Posterior cingulate gyrus (tissue), 11 donors: ENCODE results near the gene TRPV4.

Experiments
- DNase-seq, 10 donors: peaks; one replicate each; pipeline versions ENCODE4 v3.0.0 to v3.0.0-alpha.2; 2020 to 2021; ENCODE audit warnings: mixed read lengths in 3 of 10
- intact Hi-C: fragments of 100-400 bp; cut with DNase I; formaldehyde crosslinking; loops from one replicate; pipeline ENCODE4 v1.15.1; 2023

TRPV4 gene

GRCh38 chr12:109783135-109783964 is 49.8 kb downstream of the TRPV4 start:
- intact Hi-C loops, result no loop called here
- no peak for DNase-seq

DNA sequence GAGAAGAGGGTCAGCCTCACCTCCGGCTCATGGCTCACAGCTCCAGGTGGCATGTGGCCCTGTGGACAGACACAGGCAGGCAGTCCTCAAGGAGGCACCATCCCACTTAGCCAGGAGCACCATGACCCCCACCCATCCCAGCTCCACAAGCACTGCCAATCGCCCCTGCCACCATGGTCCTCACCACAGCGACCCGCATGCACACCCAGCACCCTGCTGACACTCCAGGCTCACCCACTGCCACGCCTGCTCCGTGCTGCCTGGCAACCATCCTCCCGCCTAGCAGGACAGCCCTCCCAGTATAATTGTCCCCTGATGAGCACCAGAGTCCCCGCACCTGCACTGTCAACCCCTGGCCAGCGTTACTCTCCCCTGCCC is 50.9 kb downstream of the TRPV4 start:
- DNase-seq, result peak in 1 of 10 donors; percentile 41
- intact Hi-C loops, result no loop called here

GRCh38 chr12:109781668-109782325 is 51.4 kb downstream of the TRPV4 start:
- intact Hi-C loops, result no loop called here
- peak in 3 of 10 donors; percentile 14 to 25 (median 25) for DNase-seq

DNA sequence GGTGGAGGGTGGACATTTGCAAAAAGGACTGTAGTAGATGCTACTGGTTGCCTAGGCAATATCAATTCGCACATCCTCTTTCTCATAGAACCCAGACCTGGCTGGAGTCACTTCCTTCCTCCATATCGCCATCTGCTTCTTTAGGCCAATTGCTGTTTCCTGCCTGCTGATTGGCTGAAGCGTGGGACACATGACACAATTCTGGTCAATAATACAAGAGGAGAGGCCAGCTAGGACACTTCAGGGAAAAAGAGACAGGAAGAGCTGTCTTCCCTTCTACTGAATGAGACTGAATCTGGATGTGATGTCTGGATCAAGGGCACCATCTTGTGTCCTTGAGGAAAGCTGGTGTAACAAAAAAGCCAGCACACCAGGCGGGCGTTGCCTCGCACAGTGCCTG is 53.8 kb downstream of the TRPV4 start:
- intact Hi-C loops, result no loop called here
- peak in 3 of 10 donors; percentile 9 to 14 (median 11) for DNase-seq

DNA sequence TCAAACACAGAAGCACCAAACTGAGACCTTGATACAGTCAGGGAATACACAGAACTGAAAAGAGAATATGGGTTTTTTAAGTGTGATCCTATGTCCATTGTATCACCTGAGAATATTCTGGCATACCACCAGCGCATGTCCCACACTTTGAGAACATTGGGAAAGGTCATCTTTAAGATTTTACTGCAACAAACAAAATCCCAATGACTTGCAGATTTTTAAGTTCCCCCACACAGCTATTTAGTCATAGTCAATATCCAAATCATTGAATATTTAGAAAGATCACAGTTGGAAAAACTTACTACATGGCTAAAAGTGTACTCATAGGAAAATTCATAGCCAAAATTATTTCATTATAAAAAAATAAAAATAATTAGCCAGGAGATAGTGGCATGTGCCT is 54.5 kb downstream of the TRPV4 start:
- no peak for DNase-seq
- intact Hi-C loops, result no loop called here

- intact Hi-C loops, result no loop called here
- DNase-seq, result peak in 3 of 10 donors; percentile 33 to 66 (median 42)
Measured at GRCh38 chr12:109777544-109777943, 55.7 kb downstream of the TRPV4 start.

- peak in 2 of 10 donors; percentile 4 to 9 for DNase-seq
- intact Hi-C loops, result no loop called here
Measured at GRCh38 chr12:109776624-109777023, 56.6 kb downstream of the TRPV4 start.

GRCh38 chr12:109775172-109775881 is 57.9 kb downstream of the TRPV4 start:
- intact Hi-C loops, result loop anchor here (1.0 to 2.0 kb wide), 3 partner anchors 178 to 257 kb away; no protein-coding TSS in a partner anchor
- peak; percentile 65 to 97 (median 86) for DNase-seq

DNA sequence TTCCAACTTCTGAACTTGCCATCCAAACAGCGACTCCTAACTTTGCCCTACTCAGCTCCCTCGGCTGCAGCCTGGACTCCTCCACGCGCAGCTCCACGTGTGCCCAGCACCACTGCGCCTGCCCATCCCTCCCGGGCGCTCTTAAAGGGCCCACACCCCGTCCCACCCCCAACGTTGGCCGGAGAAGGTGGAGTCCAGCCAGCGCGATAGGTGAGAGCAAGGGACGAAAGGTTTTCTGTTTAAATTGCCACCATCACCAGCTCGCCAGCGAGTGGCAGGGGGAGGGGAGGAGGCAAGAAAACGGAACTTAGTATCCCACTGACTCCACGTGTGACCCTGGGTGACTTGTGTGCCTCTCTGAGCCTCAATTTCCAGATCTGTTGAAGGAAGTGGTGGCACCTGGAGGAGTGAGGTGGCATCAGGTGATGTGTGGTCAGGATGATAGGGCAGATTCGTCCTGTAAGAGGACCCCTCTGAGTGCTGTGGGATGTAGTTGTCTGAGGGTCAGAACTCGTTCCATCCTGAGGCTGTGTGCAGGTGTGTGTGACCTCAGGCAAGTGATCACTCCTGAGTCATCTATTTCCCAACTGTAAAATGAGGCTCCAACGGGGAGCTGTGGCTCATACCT is 59.7 kb downstream of the TRPV4 start:
- DNase-seq, result peak in 9 of 10 donors; percentile 35 to 91 (median 62)
- intact Hi-C loops, result loop anchor here (2.0 kb wide), 2 partner anchors 55 to 255 kb away; no protein-coding TSS in a partner anchor

DNA sequence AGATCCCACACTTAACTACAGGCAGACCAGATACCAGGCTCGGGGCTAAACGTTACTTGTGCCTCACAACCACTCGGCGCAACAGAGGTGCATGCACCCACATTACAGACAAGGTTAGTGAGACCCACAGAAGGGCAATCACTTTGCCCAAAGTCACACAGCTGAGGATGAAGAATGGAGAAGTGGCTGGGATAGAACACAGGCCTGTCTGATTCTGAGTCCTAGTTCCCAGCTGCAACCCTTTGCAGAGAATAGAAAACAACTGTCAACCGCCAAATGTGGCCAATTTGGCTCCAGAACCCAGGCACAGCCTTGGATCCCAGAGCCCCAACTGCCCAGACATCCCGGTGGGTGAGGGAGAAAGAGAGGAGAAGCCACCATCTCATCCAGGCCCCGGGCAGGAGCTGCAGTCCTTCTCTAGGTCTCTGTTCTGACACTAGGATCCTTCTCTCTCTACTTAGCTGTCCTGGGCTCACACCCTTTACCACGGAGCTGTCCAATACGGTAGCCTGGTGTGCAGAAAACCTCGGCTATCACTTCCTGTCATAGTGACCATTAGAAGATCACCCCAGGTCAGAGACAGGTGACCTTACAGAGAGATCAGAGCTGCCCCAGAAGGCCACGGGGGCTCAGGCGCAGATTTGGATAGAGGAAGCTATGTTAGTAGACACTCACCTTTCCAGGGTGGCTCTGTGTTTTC is 60.4 kb downstream of the TRPV4 start:
- DNase-seq, result peak in 3 of 10 donors; percentile 29 to 85 (median 61)
- intact Hi-C loops, result loop anchor here (2.0 kb wide), 1 partner anchor 54 kb away; no protein-coding TSS in a partner anchor

DNA sequence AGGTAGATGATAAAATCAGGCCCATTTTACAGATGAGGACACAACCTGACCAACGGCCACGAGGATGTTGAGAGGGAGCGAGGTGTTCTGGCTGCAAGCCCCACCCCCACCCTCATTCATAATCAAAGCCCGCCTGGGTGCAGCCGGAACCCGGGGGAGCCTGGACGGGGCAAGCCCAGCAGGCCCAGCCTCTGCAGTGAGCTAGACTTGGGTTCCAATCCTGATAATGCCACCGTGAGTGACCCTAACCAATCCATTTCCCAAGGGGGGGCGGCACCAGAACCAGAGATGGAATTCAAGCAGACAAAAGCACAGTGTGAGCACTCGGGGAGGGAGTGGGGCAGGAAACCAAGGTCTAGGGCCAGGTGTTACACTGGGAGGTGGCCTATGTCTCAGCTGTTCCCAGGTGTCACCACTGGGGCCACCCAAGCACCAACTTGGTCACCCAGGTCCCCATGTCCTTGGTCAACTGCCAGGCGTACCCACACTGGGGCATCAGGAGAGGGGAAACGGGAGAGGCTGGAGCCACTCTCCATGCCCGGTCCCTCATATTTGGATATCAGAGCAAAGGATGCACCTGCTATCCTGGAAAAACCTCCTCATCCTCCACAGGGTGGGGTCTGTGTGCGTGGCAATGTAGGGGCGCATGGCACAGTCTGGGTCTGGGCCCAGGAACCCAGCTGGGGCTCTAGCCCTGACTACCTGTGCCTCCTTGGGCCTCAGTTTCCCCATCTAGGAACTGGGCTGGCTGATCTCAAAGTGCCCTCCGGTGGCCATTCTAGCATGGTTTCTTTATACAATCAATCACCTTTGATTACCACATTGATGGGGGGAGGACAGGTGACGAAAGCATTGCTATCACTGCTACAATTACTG is 61.2 kb downstream of the TRPV4 start:
- intact Hi-C loops, result loop anchor here (2.0 kb wide), 1 partner anchor 53 kb away; no protein-coding TSS in a partner anchor
- peak in 2 of 10 donors; percentile 52 to 72 for DNase-seq

GRCh38 chr12:109770861-109771670 is 62.1 kb downstream of the TRPV4 start:
- intact Hi-C loops, result no loop called here
- DNase-seq, result peak in 2 of 10 donors; percentile 43 to 75

- DNase-seq, result peak in 7 of 10 donors; percentile 39 to 93 (median 57)
- intact Hi-C loops, result no loop called here
Measured at GRCh38 chr12:109770104-109770860, 62.9 kb downstream of the TRPV4 start.

DNA sequence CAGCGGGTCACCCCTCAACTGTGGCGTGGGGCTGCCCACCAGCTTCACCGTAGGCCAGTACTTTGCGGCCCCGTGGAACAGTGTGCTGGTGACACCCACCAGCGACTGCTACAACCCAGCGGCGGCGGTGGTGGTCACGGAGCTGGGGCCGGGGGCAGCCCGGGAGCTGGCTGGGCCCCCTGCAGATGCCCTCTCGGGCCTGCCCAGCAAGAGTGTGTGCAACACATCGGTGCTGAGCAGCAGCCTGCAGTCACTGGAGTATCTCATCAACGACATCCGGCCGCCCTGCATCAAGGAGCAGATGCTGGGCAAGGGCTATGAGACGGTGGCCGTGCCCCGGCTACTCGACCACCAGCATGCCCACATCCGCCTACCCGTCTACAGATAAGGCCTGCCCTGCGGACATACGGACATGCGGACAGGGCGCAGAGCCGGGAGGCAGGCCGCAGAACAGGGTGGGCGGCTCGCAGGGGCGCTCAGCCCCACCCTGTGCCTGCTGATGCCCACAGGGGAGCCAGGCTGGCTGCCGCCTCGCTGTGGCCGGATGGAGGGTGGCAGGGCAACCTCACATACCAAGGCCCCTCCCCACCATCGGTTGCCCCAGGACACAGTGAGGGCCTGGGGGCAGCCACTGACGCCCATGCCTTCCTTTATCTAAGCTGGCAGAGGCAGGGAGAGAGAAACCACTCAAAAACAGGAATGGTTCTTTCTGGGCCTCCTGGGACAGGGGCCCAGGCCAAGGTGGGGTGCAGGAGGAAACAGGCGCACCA is 64.1 kb downstream of the TRPV4 start:
- intact Hi-C loops, result no loop called here
- peak in 1 of 10 donors; percentile 84 for DNase-seq

GRCh38 chr12:109767991-109768900 is 65.0 kb downstream of the TRPV4 start:
- intact Hi-C loops, result no loop called here
- peak in 3 of 10 donors; percentile 39 to 88 (median 80) for DNase-seq
